CD4-positive, alpha-beta memory T cell (primary cell): ENCODE results near the gene NYNRIN. TPM values are rescaled to one million over a fixed set of nuclear protein-coding genes. Genes with fewer than 3 reads are reported as not detected.
A peak's percentile ranks its signal among the peaks of the same experiment; 100 is the strongest.
"Not testable (repeated sequence)": the region's sequence is repeated elsewhere in the genome, so short reads cannot be mapped to it uniquely, and the experiment has no call there.

Experiments used
- CTCF ChIA-PET: fragments of 350-600 bp; sonication (Branson Sonifier 250); formaldehyde crosslinking; loops from one replicate; lab custom pipeline; 2021; ENCODE audit warnings: inconsistent platforms; ENCODE audit not compliant: partially characterized antibody; lab: Charles Lee
- POLR2A ChIA-PET: fragments of 350-600 bp; sonication (Branson Sonifier 250); formaldehyde crosslinking; loops from one replicate; lab custom pipeline; 2021; ENCODE audit not compliant: partially characterized antibody; lab: Charles Lee
- DNase-seq, 5 donors: peaks; one replicate each; pipeline versions ENCODE4 v3.0.0 to v3.0.0-alpha.2; 2020 to 2022; ENCODE audit warnings: mixed read lengths in 1 of 5
- H3K27ac ChIP-seq: one replicate; pipeline ENCODE4 v1.7.0; 2013; ENCODE audit warnings: low read depth, low read length
- H3K27me3 ChIP-seq: 2 replicates; pipeline ENCODE4 v1.7.0; 2013; ENCODE audit warnings: mild to moderate bottlenecking, low read length, moderate library complexity; ENCODE audit not compliant: insufficient read depth
- H3K36me3 ChIP-seq: 2 replicates; pipeline ENCODE4 v1.7.0; 2013; ENCODE audit warnings: mild to moderate bottlenecking, low read length, moderate library complexity; ENCODE audit not compliant: insufficient read depth
- H3K4me1 ChIP-seq: 2 replicates; pipeline ENCODE4 v1.7.0; 2013; ENCODE audit warnings: mild to moderate bottlenecking, low read length, moderate library complexity; ENCODE audit not compliant: insufficient read depth
- H3K4me3 ChIP-seq, 2 donors: one replicate each; pipeline ENCODE4 v1.7.0; 2013; ENCODE audit warnings: low read length in 2 of 2, mild to moderate bottlenecking in 1 of 2
- H3K9me3 ChIP-seq, 2 donors: one replicate each; pipeline ENCODE4 v1.7.0; 2013; ENCODE audit warnings: low read length in 2 of 2, control low read depth in 1 of 2; ENCODE audit not compliant: control insufficient read depth in 1 of 2
- H3K27ac Mint-ChIP-seq, 7 donors: one replicate each; pipeline ENCODE4 v1.8.0; 2020 to 2021; ENCODE audit warnings: mixed read lengths in 7 of 7, mild to moderate bottlenecking in 6 of 7, inconsistent platforms in 3 of 7, moderate library complexity in 3 of 7
- H3K27me3 Mint-ChIP-seq, 2 donors: one replicate each; pipeline ENCODE4 v1.8.0; 2020 to 2021; ENCODE audit warnings: mixed read lengths in 2 of 2
- H3K36me3 Mint-ChIP-seq, 2 donors: one replicate each; pipeline ENCODE4 v1.8.0; 2020 to 2021; ENCODE audit warnings: mixed read lengths in 2 of 2, inconsistent platforms in 1 of 2, mild to moderate bottlenecking in 1 of 2
- H3K4me1 Mint-ChIP-seq, 4 donors: one replicate each; pipeline ENCODE4 v1.8.0; 2020 to 2021; ENCODE audit warnings: mixed read lengths in 4 of 4, mild to moderate bottlenecking in 1 of 4
- H3K4me3 Mint-ChIP-seq, 8 donors: one replicate each; pipeline ENCODE4 v1.8.0; 2020 to 2021; ENCODE audit warnings: mixed read lengths in 8 of 8, mild to moderate bottlenecking in 7 of 8, moderate library complexity in 6 of 8, inconsistent platforms in 3 of 8
- H3K9me3 Mint-ChIP-seq, 8 donors: one replicate each; pipeline ENCODE4 v1.8.0; 2020 to 2021; ENCODE audit warnings: mixed read lengths in 8 of 8, mild to moderate bottlenecking in 5 of 8, inconsistent platforms in 3 of 8, moderate library complexity in 1 of 8
- intact Hi-C: fragments of 100-400 bp; cut with micrococcal nuclease; formaldehyde crosslinking; loops from one replicate; pipeline ENCODE4 v1.15.1; 2023
- polyA plus RNA-seq, 2 donors: library from polyadenylated mRNA; unstranded; fragments of 300-500 nt; fragmentation: Illumina TruSeq; gene quantifications; one replicate each; pipeline ENCODE4 v1.2.3, GENCODE V29; 2021
- total RNA-seq, 2 experiments: library from RNA; stranded (reverse); gene quantifications; one replicate each; pipeline ENCODE4 v1.2.3, GENCODE V29; 2021

The NYNRIN gene
- total and polyA plus RNA-seq, 4 experiments from 2014 or later: 0.02 to 0.32 TPM; not detected in 2

- no peaks in the 10 kb centered on the region for H3K9me3 ChIP-seq
- peak overlapping the region in 7 of 8 donors; percentile 43 to 64 (median 49) for H3K4me3 Mint-ChIP-seq
- intact Hi-C loops: loop anchor here (10.0 kb wide), 1 partner anchor 306 kb away; no protein-coding TSS in a partner anchor
- H3K36me3 Mint-ChIP-seq: no peaks in the 10 kb centered on the region
- DNase-seq: peak in 4 of 5 donors; percentile 12 to 64 (median 18)
- H3K4me3 ChIP-seq: no peak overlapping the region
- H3K27me3 Mint-ChIP-seq: peaks cover 29 to 30% of the 10 kb centered on the region in 2 donors
- CTCF ChIA-PET: interaction anchor here (1.1 kb wide), 1 partner anchor 63 kb away, joined by 5 read pairs; no protein-coding TSS in a partner anchor
- H3K4me1 Mint-ChIP-seq: peaks cover 15 to 31% (median 22%) of the 10 kb centered on the region in 4 donors
- POLR2A ChIA-PET: no interaction called here
- H3K27me3 ChIP-seq: peaks cover 29% of the 10 kb centered on the region
- H3K36me3 ChIP-seq: no peaks in the 10 kb centered on the region
- H3K27ac Mint-ChIP-seq: peak overlapping the region in 3 of 7 donors; percentile 30 to 68 (median 48)
- no peak overlapping the region for H3K27ac ChIP-seq
- peaks cover 35% of the 10 kb centered on the region for H3K4me1 ChIP-seq
- H3K9me3 Mint-ChIP-seq: no peaks in the 10 kb centered on the region
Measured at GRCh38 chr14:24368562-24369252, 30.1 kb upstream of the NYNRIN start.

GRCh38 chr14:24369463-24369862 lies 29.3 kb upstream of the NYNRIN start:
- H3K27me3 Mint-ChIP-seq: peaks cover 29 to 32% of the 10 kb centered on the region in 2 donors
- H3K27ac Mint-ChIP-seq: no peak overlapping the region
- Histone ChIP-seq H3K4me3 (no peak overlapping the region), H3K4me1 (peaks cover 35% of the 10 kb centered on the region), H3K9me3 (no peaks in the 10 kb centered on the region), H3K27me3 (peaks cover 29% of the 10 kb centered on the region), H3K36me3 (no peaks in the 10 kb centered on the region), H3K27ac (no peak overlapping the region)
- peak overlapping the region in 5 of 8 donors; percentile 6 to 64 (median 48) for H3K4me3 Mint-ChIP-seq
- intact Hi-C loops: loop anchor here (10.0 kb wide), 1 partner anchor 305 kb away; no protein-coding TSS in a partner anchor
- POLR2A ChIA-PET: no interaction called here
- CTCF ChIA-PET: interaction anchor here (1.0 kb wide), 1 partner anchor 68 kb away, joined by 3 read pairs; no protein-coding TSS in a partner anchor
- no peaks in the 10 kb centered on the region for H3K9me3 Mint-ChIP-seq
- peaks cover 15 to 31% (median 22%) of the 10 kb centered on the region in 4 donors for H3K4me1 Mint-ChIP-seq
- no peak for DNase-seq
- H3K36me3 Mint-ChIP-seq: no peaks in the 10 kb centered on the region

- H3K27ac Mint-ChIP-seq: no peak overlapping the region
- H3K4me3 Mint-ChIP-seq: no peak overlapping the region
- H3K27me3 Mint-ChIP-seq: peaks cover 26 to 31% of the 10 kb centered on the region in 2 donors
- H3K36me3 ChIP-seq: no peaks in the 10 kb centered on the region
- DNase-seq: no peak
- no peaks in the 10 kb centered on the region for H3K9me3 Mint-ChIP-seq
- H3K36me3 Mint-ChIP-seq: no peaks in the 10 kb centered on the region
- POLR2A ChIA-PET: no interaction called here
- no peak overlapping the region for H3K27ac ChIP-seq
- H3K4me1 ChIP-seq: peaks cover 33% of the 10 kb centered on the region
- H3K9me3 ChIP-seq: no peaks in the 10 kb centered on the region
- peaks cover 25% of the 10 kb centered on the region for H3K27me3 ChIP-seq
- CTCF ChIA-PET: interaction anchor here (1.0 kb wide), 2 partner anchors 61 to 67 kb away, joined by 3 read pairs; no protein-coding TSS in a partner anchor
- intact Hi-C loops: loop anchor here (10.0 kb wide), 1 partner anchor 305 kb away; no protein-coding TSS in a partner anchor
- H3K4me3 ChIP-seq: no peak overlapping the region
- H3K4me1 Mint-ChIP-seq: peaks cover 15 to 31% (median 21%) of the 10 kb centered on the region in 4 donors
Measured at GRCh38 chr14:24369907-24370687, 28.7 kb upstream of the NYNRIN start.

- H3K4me3 Mint-ChIP-seq: no peak overlapping the region
- Histone ChIP-seq H3K4me3 (no peak overlapping the region), H3K4me1 (peaks cover 27% of the 10 kb centered on the region), H3K27ac (no peak overlapping the region), H3K27me3 (peaks cover 20% of the 10 kb centered on the region), H3K9me3 (no peaks in the 10 kb centered on the region), H3K36me3 (no peaks in the 10 kb centered on the region)
- H3K4me1 Mint-ChIP-seq: peaks cover 10 to 24% (median 16%) of the 10 kb centered on the region in 4 donors
- H3K27ac Mint-ChIP-seq: no peak overlapping the region
- H3K27me3 Mint-ChIP-seq: peaks cover 19 to 29% of the 10 kb centered on the region in 2 donors
- H3K9me3 Mint-ChIP-seq: no peaks in the 10 kb centered on the region
- ChIA-PET CTCF (interaction anchor here (1.0 kb wide), 1 partner anchor 61 kb away, joined by 3 read pairs; no protein-coding TSS in a partner anchor), POLR2A (interaction anchor here (1.3 kb wide), 1 partner anchor 31 kb away, joined by 3 read pairs; the partner anchor contains the start of gene RIPK3)
- intact Hi-C loops: no loop called here
- DNase-seq: no peak
- H3K36me3 Mint-ChIP-seq: no peaks in the 10 kb centered on the region
Measured at GRCh38 chr14:24370748-24371147, 28.1 kb upstream of the NYNRIN start.

GRCh38 chr14:24371605-24372004 lies 27.2 kb upstream of the NYNRIN start:
- Mint-ChIP-seq H3K27me3 (peaks cover 16 to 25% of the 10 kb centered on the region in 2 donors), H3K4me1 (peaks cover 7 to 18% (median 12%) of the 10 kb centered on the region in 4 donors), H3K4me3 (peak overlapping the region in 3 of 8 donors; percentile 28 to 43 (median 43))
- Histone ChIP-seq H3K27me3 (peaks cover 15% of the 10 kb centered on the region), H3K4me1 (peaks cover 18% of the 10 kb centered on the region)
- H3K36me3 Mint-ChIP-seq, H3K36me3 ChIP-seq, H3K27ac ChIP-seq, DNase-seq, H3K4me3 ChIP-seq, H3K27ac Mint-ChIP-seq, H3K9me3 Mint-ChIP-seq, H3K9me3 ChIP-seq, intact Hi-C loops: not testable (repeated sequence)
- CTCF ChIA-PET: interaction anchor here (0.6 to 1.5 kb wide), 3 partner anchors 23 to 60 kb away, joined by 3 to 5 read pairs (median 5); no protein-coding TSS in a partner anchor
- POLR2A ChIA-PET: interaction anchor here (1.0 to 1.3 kb wide), 2 partner anchors 32 to 59 kb away, joined by 3 read pairs; partner anchors contain the start of gene RIPK3

GRCh38 chr14:24372701-24373416 lies 25.9 kb upstream of the NYNRIN start:
- peaks cover 2 to 5% (median 3%) of the 10 kb centered on the region in 4 donors for H3K4me1 Mint-ChIP-seq
- POLR2A ChIA-PET: no interaction called here

More at GRCh38 chr14:24372701-24373416, 25.9 kb upstream of the NYNRIN start:
- Histone ChIP-seq H3K36me3 (no peaks in the 10 kb centered on the region), H3K4me1 (peaks cover 6% of the 10 kb centered on the region), H3K27ac (no peak overlapping the region), H3K9me3 (no peaks in the 10 kb centered on the region), H3K27me3 (peaks cover 3% of the 10 kb centered on the region), H3K4me3 (no peak overlapping the region)
- no peak overlapping the region for H3K4me3 Mint-ChIP-seq
- CTCF ChIA-PET: interaction anchor here (0.8 to 1.5 kb wide), 2 partner anchors 59 to 64 kb away, joined by 3 to 5 read pairs; no protein-coding TSS in a partner anchor
- H3K9me3 Mint-ChIP-seq: no peaks in the 10 kb centered on the region
- H3K27ac Mint-ChIP-seq: no peak overlapping the region
- H3K36me3 Mint-ChIP-seq: no peaks in the 10 kb centered on the region
- no peak for DNase-seq
- H3K27me3 Mint-ChIP-seq: peaks cover 5 to 13% of the 10 kb centered on the region in 2 donors
- intact Hi-C loops: no loop called here
